Esophagus muscularis mucosa (tissue), 4 donors: Measurements from ENCODE around the gene CDC123. TPM values are rescaled to one million over a fixed set of nuclear protein-coding genes. Genes with fewer than 3 reads are reported as not detected.
A peak's percentile ranks its signal among the peaks of the same experiment; 100 is the strongest.

Experiments
- DNase-seq: peaks from one replicate; pipeline ENCODE4 v3.0.0-alpha.2; 2017; ENCODE audit errors: extremely low spot score
- H3K27ac ChIP-seq, 4 donors: fragments of 200-600 bp; sonication (generic); replicated peaks in 1 of 4; 1 replicate in 3 of 4; 2 replicates in 1 of 4; pipeline ENCODE4 v1.5.1; 2016 to 2019; ENCODE audit warnings: mild to moderate bottlenecking in 1 of 4
- H3K27me3 ChIP-seq, 4 donors: fragments of 200-600 bp; sonication (generic); one replicate each; pipeline versions ENCODE4 v1.5.1 to v1.6.0; 2016 to 2019
- H3K36me3 ChIP-seq, 4 donors: fragments of 200-600 bp; sonication (generic); one replicate each; pipeline ENCODE4 v1.5.1; 2016 to 2019
- H3K4me1 ChIP-seq, 4 donors: fragments of 200-600 bp; sonication (generic); one replicate each; pipeline ENCODE4 v1.5.1; 2016 to 2019
- H3K4me3 ChIP-seq, 4 donors: fragments of 200-600 bp; sonication (generic); 1 replicate in 2 of 4; 2 replicates in 2 of 4; pipeline ENCODE4 v1.5.1; 2016 to 2019; ENCODE audit warnings: mild to moderate bottlenecking in 4 of 4, moderate library complexity in 1 of 4
- H3K9me3 ChIP-seq, 4 donors: fragments of 200-600 bp; sonication (generic); 1 replicate in 3 of 4; 2 replicates in 1 of 4; pipeline ENCODE4 v1.5.1; 2016 to 2019
- CTCF ChIP-seq, 3 experiments: fragments of 200-600 bp in 2 of 3; fragments of 450-650 bp in 1 of 3; sonication (generic) in 2 of 3; IDR thresholded peaks; one replicate each; pipeline ENCODE4 v1.5.1; 2017 to 2019; ENCODE audit warnings: antibody characterized with exemption in 3 of 3, mild to moderate bottlenecking in 2 of 3, moderate library complexity in 1 of 3
- EP300 ChIP-seq: sonication (generic); formaldehyde crosslinking; IDR thresholded peaks from one replicate; pipeline ENCODE4 v1.6.1; 2017; ENCODE audit warnings: antibody characterized with exemption
- POLR2A ChIP-seq: fragments of 450-650 bp; IDR thresholded peaks from one replicate; pipeline ENCODE4 v1.6.1; 2017; ENCODE audit warnings: antibody characterized with exemption, moderate library complexity, mild to moderate bottlenecking, low read depth
- POLR2AphosphoS5 ChIP-seq, 2 donors: sonication (generic); formaldehyde crosslinking; IDR thresholded peaks; one replicate each; pipeline ENCODE4 v1.6.1; 2017; ENCODE audit warnings: antibody characterized with exemption in 2 of 2
- WGBS: methylation state at CpG from one replicate; pipeline ENCODE4 v1.1.5; 2018; 5-methylcytosine and 5-hydroxymethylcytosine counted together
- intact Hi-C: fragments of 100-400 bp; cut with DNase I; formaldehyde crosslinking; loops from one replicate; pipeline ENCODE4 v1.15.1; 2023
- total RNA-seq, 4 donors: library from RNA; depleted of rRNA; stranded (reverse); fragments of >200 nt; gene quantifications; one replicate each; pipeline versions ENCODE4 v1.1.0 to v1.2.1, GENCODE V29; 2016

CDC123 gene
- total RNA-seq, 4 donors from 2014 or later, result 46.9 to 50.2 (median 48.5) TPM

GRCh38 chr10:12188656-12189055, 7.3 kb upstream of the CDC123 start:
- peaks cover 12 to 55% (median 31%) of the 10 kb centered on the region in 4 donors for H3K36me3 ChIP-seq
- H3K27me3 ChIP-seq, result no peaks in the 10 kb centered on the region
- no peaks in the 10 kb centered on the region for H3K9me3 ChIP-seq
- no peak for DNase-seq
- WGBS, result 84% methylated on average over 6 of the region's 6 CpGs
- H3K4me3 ChIP-seq, result no peak overlapping the region
- intact Hi-C loops, result no loop called here
- H3K27ac ChIP-seq, result no peak overlapping the region
- no peak for TF ChIP-seq POLR2AphosphoS5 (IDR thresholded peaks at IDR 0.05)
- TF ChIP-seq POLR2A, result no peak
- TF ChIP-seq CTCF (IDR thresholded peaks at IDR 0.05), result no peak
- TF ChIP-seq EP300, result no peak
- H3K4me1 ChIP-seq, result peaks cover 0 to 18% (median 14%) of the 10 kb centered on the region in 4 donors

GRCh38 chr10:12189426-12189825, 6.6 kb upstream of the CDC123 start:
- Histone ChIP-seq H3K4me1 (peaks cover 7 to 26% (median 22%) of the 10 kb centered on the region in 4 donors), H3K36me3 (peaks cover 6 to 48% (median 25%) of the 10 kb centered on the region in 4 donors), H3K27me3 (no peaks in the 10 kb centered on the region), H3K4me3 (no peak overlapping the region), H3K27ac (no peak overlapping the region), H3K9me3 (no peaks in the 10 kb centered on the region)
- intact Hi-C loops, result no loop called here
- 95% methylated on average over 10 of the region's 10 CpGs for WGBS
- DNase-seq, result no peak
- TF ChIP-seq EP300 (no peak), POLR2AphosphoS5 (IDR thresholded peaks at IDR 0.05) (no peak), CTCF (IDR thresholded peaks at IDR 0.05) (no peak), POLR2A (no peak)

GRCh38 chr10:12191715-12192114, 4.3 kb upstream of the CDC123 start:
- DNase-seq, result no peak
- 53% methylated on average over 3 of the region's 3 CpGs for WGBS
- TF ChIP-seq POLR2A (no peak), CTCF (IDR thresholded peaks at IDR 0.05) (no peak), EP300 (no peak), POLR2AphosphoS5 (IDR thresholded peaks at IDR 0.05) (no peak)
- intact Hi-C loops, result no loop called here
- Histone ChIP-seq H3K4me1 (peaks cover 11 to 36% (median 29%) of the 10 kb centered on the region in 4 donors), H3K27me3 (no peaks in the 10 kb centered on the region), H3K9me3 (no peaks in the 10 kb centered on the region), H3K36me3 (peaks cover 0 to 26% (median 9%) of the 10 kb centered on the region in 4 donors), H3K27ac (no peak overlapping the region), H3K4me3 (no peak overlapping the region)

- Histone ChIP-seq H3K27me3 (no peaks in the 10 kb centered on the region), H3K36me3 (peaks cover 0 to 15% (median 0%) of the 10 kb centered on the region in 4 donors), H3K27ac (peak overlapping the region in 2 of 4 donors; percentile 89), H3K9me3 (no peaks in the 10 kb centered on the region), H3K4me3 (no peak overlapping the region), H3K4me1 (peaks cover 19 to 51% (median 44%) of the 10 kb centered on the region in 4 donors)
- no peak for DNase-seq
- whole genome bisulfite sequencing, result 85% methylated on average over 5 of the region's 5 CpGs
- intact Hi-C loops, result no loop called here
- no peak for TF ChIP-seq POLR2AphosphoS5 (IDR thresholded peaks at IDR 0.05)
Observed at GRCh38 chr10:12193193-12193592, 2.8 kb upstream of the CDC123 start.

GRCh38 chr10:12194752-12195271, 1.2 kb upstream of the CDC123 start:
- Histone ChIP-seq H3K4me1 (peaks cover 19 to 54% (median 47%) of the 10 kb centered on the region in 4 donors), H3K27me3 (no peaks in the 10 kb centered on the region), H3K27ac (peak overlapping the region; percentile 86 to 90 (median 89)), H3K36me3 (peaks cover 0 to 25% (median 5%) of the 10 kb centered on the region in 4 donors), H3K4me3 (peak overlapping the region; percentile 69 to 91 (median 82)), H3K9me3 (no peaks in the 10 kb centered on the region)
- DNase-seq, result no peak
- WGBS, result 8% methylated on average over 20 of the region's 27 CpGs
- TF ChIP-seq POLR2A (no peak), POLR2AphosphoS5 (IDR thresholded peaks at IDR 0.05) (peak; percentile 10 to 23), CTCF (IDR thresholded peaks at IDR 0.05) (no peak), EP300 (no peak)
- intact Hi-C loops, result no loop called here
